Activated T-cell treated with anti-CD3 and anti-CD28 coated beads, Interleukin-2, amount 50 U/mL, for 72 hours (primary cell): ENCODE data around the gene VPS13D. TPM values are rescaled to one million over a fixed set of nuclear protein-coding genes. Genes with fewer than 3 reads are reported as not detected.

Experiments
- ATAC-seq, 2 donors: fragments of 150-1000 bp; cut with Tn5 transposase; replicated peaks in 1 of 2; 2 replicates each; pipeline ENCODE4 v1.10.0; 2021; ENCODE audit warnings: moderate library complexity in 2 of 2, mild to moderate bottlenecking in 1 of 2
- DNase-seq, 2 donors: peaks; one replicate each; pipeline ENCODE4 v3.0.0; 2021 to 2022; ENCODE audit warnings: mixed read lengths in 1 of 2
- H3K27ac Mint-ChIP-seq: one replicate; pipeline ENCODE4 v1.8.0; 2022; ENCODE audit warnings: mild to moderate bottlenecking, moderate library complexity, mixed read lengths
- H3K27me3 Mint-ChIP-seq: one replicate; pipeline ENCODE4 v1.8.0; 2022; ENCODE audit warnings: low read depth, mixed read lengths
- H3K36me3 Mint-ChIP-seq, 2 donors: one replicate each; pipeline ENCODE4 v1.8.0; 2022; ENCODE audit warnings: mixed read lengths in 2 of 2, mild to moderate bottlenecking in 1 of 2; ENCODE audit not compliant: insufficient read depth in 2 of 2
- H3K4me1 Mint-ChIP-seq: one replicate; pipeline ENCODE4 v1.8.0; 2022; ENCODE audit warnings: low read depth, mixed read lengths
- H3K4me3 Mint-ChIP-seq, 2 donors: one replicate each; pipeline ENCODE4 v1.8.0; 2022; ENCODE audit warnings: mild to moderate bottlenecking in 2 of 2, mixed read lengths in 2 of 2, moderate library complexity in 2 of 2
- H3K9me3 Mint-ChIP-seq, 2 donors: one replicate each; pipeline ENCODE4 v1.8.0; 2022; ENCODE audit warnings: mixed read lengths in 2 of 2
- total RNA-seq, 2 donors: library from RNA; stranded (reverse); gene quantifications; one replicate each; pipeline ENCODE4 v1.2.3, GENCODE V29; 2022

Gene VPS13D
- total RNA-seq, 2 donors from 2014 or later: 36.0 to 40.5 TPM

DNA sequence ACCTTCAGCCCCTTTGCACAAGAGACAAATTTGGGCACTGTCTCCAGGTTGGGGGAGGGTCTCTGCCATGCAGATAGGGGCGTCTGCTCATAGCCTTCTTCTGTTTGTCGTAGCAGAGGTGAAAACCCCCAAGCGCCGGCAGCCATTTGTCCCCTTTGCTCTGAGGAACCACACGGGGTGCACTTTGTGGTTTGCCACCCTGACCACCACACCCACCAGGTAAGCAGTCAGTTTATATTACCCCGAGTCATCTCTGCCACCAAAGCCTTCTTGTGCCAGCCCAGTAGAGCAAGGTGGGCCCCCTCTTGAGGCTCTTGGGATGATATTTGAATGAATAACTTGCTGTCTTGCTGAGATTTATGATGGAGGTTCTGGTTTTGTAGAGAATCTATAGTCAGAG lies 111.8 kb downstream of the VPS13D start:
- Mint-ChIP-seq H3K4me1 (peaks cover 55% of the 10 kb centered on the region), H3K36me3 (peaks cover 11 to 14% of the 10 kb centered on the region in 2 donors), H3K27ac (no peak overlapping the region), H3K9me3 (no peaks in the 10 kb centered on the region), H3K27me3 (no peaks in the 10 kb centered on the region), H3K4me3 (no peak overlapping the region)
- ATAC-seq (peak in 1 of 2 donors; percentile 39), DNase-seq (peak; percentile 10 to 37)

- peaks cover 55% of the 10 kb centered on the region for H3K4me1 Mint-ChIP-seq
- H3K4me3 Mint-ChIP-seq: no peak overlapping the region
- no peaks in the 10 kb centered on the region for H3K27me3 Mint-ChIP-seq
- no peak overlapping the region for H3K27ac Mint-ChIP-seq
- no peak for ATAC-seq
- DNase-seq: no peak
- no peaks in the 10 kb centered on the region for H3K9me3 Mint-ChIP-seq
- H3K36me3 Mint-ChIP-seq: peaks cover 13 to 15% of the 10 kb centered on the region in 2 donors
These were observed 112.7 kb downstream of the VPS13D start for GRCh38 chr1:12342401-12343003.

DNA sequence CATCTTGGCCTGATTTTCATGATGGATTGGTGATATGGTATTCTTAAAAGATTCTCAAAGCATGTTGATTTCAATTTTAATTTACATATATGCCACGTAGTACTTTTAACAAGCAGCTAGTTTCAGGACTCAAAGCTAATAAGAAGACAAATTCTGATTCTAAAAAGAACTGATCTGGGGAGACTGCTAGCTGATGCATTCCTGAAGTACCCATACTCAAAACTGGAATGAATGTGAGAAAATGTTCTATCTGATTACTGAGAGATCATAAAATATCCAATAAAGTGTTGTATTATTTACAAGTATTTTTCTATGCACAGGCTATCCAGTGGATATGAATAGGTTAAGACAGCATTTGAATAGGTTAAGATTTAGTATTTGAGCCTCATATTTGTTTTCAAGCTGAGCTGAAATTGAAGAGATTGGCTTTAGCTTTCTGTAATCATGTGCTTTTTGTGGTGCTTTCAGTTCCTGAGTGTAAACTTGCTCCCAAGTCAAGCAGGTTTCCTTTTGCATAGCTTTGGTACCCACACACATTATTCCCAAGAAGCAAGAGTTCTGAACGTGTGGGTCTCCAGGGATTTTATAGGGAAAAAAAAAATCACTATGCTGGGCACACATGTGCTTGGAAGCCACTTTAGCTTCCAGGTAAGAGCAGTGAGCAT lies 114.1 kb downstream of the VPS13D start:
- DNase-seq (no peak), ATAC-seq (no peak)
- Mint-ChIP-seq H3K4me3 (peak overlapping the region; percentile 6 to 73), H3K9me3 (no peaks in the 10 kb centered on the region), H3K36me3 (peaks cover 16 to 17% of the 10 kb centered on the region in 2 donors), H3K4me1 (peaks cover 55% of the 10 kb centered on the region), H3K27me3 (no peaks in the 10 kb centered on the region), H3K27ac (peak overlapping the region; percentile 78)

- Mint-ChIP-seq H3K27me3 (no peaks in the 10 kb centered on the region), H3K4me1 (peaks cover 55% of the 10 kb centered on the region), H3K36me3 (peaks cover 19 to 25% of the 10 kb centered on the region in 2 donors), H3K27ac (peak overlapping the region; percentile 52), H3K4me3 (peak overlapping the region; percentile 73 to 82), H3K9me3 (no peaks in the 10 kb centered on the region)
- DNase-seq (peak; percentile 16 to 25), ATAC-seq (peak; percentile 79 to 81)
These were observed 114.9 kb downstream of the VPS13D start for GRCh38 chr1:12344596-12345349.

DNA sequence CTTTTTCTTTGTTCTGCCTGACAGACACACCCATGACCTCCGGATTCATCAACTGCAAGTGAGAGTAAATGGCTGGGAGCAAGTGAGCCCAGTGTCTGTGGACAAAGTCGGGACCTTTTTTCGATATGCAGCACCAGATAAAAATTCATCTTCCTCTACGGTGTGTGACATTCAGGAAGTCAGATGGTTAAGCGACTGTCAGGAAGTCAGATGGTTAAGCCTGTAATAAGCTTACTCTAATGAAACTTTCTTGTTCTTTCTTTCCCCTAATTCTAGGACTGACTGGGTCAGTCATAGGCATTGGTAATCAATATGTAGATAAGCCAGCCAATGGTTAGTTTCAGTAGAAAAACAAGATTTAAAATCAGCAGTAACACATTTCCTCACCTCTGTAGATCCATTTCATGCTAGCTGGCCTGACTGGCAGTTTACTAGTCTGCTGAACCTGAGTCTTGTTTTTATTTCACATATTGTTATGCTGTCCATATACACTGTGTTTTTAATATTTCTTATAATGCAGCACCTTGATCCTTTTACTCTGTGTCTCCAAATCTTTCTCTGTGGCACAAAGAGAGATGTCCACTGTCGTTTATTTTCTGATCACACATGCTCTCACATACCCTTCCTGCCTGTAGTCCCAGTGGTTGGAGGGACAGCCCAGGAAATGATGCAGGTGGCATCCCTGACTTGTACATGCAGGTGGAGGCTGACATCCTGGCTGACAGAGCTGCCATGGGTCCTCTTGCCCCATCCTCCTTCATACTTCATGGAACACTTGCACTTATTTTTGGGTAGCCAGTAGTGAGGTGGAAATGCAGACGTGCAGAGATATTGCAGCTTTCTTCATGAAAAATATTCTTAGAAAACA lies 115.8 kb downstream of the VPS13D start:
- Mint-ChIP-seq H3K4me1 (peaks cover 49% of the 10 kb centered on the region), H3K9me3 (peaks cover 0 to 4% of the 10 kb centered on the region in 2 donors), H3K4me3 (peak overlapping the region; percentile 73 to 82), H3K27me3 (no peaks in the 10 kb centered on the region), H3K27ac (peak overlapping the region; percentile 52), H3K36me3 (peaks cover 23 to 33% of the 10 kb centered on the region in 2 donors)
- peak; percentile 62 to 74 for ATAC-seq
- DNase-seq: peak; percentile 3 to 12

DNA sequence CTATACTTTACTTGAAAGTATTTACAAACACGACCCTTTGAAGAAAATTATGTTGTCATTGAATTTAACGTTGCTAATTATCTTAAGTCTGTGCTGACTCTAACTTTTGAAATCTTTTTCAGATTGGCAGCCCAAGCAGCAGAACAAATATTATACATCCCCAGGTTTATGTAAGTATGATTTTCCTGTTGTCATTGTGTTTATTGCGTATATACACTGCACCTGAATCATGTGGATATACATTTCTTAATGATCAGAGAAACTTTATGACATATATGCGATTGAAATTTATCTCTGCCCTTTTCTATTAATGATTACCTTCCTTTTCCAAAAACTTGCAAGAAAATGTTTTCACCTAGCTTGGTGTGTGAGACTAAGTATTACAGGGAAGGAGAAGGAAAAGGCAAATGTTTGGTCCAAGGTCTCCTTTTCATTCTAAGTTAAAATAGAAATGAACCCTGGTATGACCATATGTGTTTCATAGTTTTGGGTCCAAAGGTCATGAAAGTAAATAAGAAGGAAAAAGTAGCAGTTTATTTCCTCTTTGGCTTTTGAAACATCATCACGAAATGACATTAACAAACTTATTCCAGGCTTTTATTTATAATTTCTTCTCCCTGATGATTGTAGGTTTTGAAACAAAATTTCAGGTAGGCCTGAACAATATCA lies 116.8 kb downstream of the VPS13D start:
- no peaks in the 10 kb centered on the region for H3K27me3 Mint-ChIP-seq
- peaks cover 38% of the 10 kb centered on the region for H3K4me1 Mint-ChIP-seq
- H3K4me3 Mint-ChIP-seq: no peak overlapping the region
- H3K27ac Mint-ChIP-seq: peak overlapping the region; percentile 60
- H3K9me3 Mint-ChIP-seq: peaks cover 0 to 6% of the 10 kb centered on the region in 2 donors
- DNase-seq (no peak), ATAC-seq (no peak)
- H3K36me3 Mint-ChIP-seq: peaks cover 24 to 38% of the 10 kb centered on the region in 2 donors

- DNase-seq (no peak), ATAC-seq (no peak)
- Mint-ChIP-seq H3K27me3 (no peaks in the 10 kb centered on the region), H3K4me1 (peaks cover 26% of the 10 kb centered on the region), H3K4me3 (no peak overlapping the region), H3K36me3 (peaks cover 19 to 34% of the 10 kb centered on the region in 2 donors), H3K27ac (no peak overlapping the region), H3K9me3 (peaks cover 0 to 6% of the 10 kb centered on the region in 2 donors)
These were observed 118.3 kb downstream of the VPS13D start for GRCh38 chr1:12348113-12348512.

DNA sequence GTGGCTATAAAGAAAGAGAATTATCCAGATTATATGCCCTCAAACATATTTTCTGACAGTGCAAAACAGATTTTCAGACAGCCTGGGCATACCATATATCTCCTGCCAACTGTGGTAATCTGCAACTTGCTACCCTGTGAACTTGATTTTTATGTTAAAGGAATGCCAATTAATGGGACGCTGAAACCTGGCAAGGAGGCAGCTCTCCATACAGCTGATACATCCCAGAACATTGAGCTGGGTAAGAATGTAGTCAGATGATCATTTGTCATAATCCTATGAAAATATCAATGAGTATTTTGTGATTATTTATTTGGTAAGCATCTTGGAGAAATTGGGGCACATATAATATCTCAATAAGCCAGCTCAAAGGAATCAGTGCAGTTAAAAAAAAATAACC lies 124.2 kb downstream of the VPS13D start:
- ATAC-seq: no peak

DNA sequence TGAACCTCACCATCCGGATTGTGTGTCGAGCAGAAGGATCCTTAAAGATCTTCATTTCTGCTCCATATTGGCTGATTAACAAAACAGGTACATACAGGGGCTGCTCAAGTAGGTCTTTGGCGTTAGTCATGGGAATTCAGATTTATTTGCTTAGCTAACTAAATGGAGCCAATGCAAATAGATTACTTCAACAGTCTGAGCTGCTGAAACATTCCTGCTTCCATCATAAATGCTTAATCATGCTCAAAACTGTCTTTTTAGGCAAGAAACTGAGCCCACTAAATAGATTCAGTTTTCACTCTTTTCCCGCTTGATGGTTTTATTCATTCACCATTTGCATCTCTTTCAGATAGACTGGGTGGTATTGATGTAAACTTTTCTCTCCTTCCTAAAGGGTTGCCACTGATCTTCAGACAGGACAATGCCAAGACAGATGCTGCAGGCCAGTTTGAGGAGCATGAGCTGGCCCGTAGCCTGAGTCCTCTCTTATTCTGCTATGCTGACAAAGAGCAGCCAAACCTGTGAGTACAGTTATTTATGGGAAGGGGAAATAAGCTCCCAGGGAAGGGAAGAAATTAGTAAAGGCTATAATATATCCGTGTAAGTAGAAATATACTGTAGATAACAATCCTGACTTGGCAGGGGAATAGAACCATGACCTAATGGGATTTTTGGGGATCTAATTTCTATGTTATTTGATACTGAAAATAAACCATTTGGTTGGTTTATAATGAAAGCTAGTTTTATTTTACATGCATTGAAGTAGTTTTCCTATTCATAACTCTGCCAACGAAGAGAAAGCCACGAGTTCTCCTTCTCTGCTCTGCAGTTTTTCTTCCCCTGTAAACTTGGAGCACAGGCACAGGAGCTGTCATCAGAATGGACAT lies 126.4 kb downstream of the VPS13D start:
- ATAC-seq: no peak
- DNase-seq: no peak
- no peaks in the 10 kb centered on the region for H3K27me3 Mint-ChIP-seq
- no peak overlapping the region for H3K27ac Mint-ChIP-seq
- H3K4me3 Mint-ChIP-seq: no peak overlapping the region
- H3K9me3 Mint-ChIP-seq: no peaks in the 10 kb centered on the region
- peaks cover 3 to 14% of the 10 kb centered on the region in 2 donors for H3K36me3 Mint-ChIP-seq
- H3K4me1 Mint-ChIP-seq: peaks cover 4% of the 10 kb centered on the region

More for the DNA sequence above, 124.2 kb downstream of the VPS13D start:
- Mint-ChIP-seq H3K27ac (no peak overlapping the region), H3K4me1 (no peaks in the 10 kb centered on the region), H3K9me3 (peaks cover 0 to 6% of the 10 kb centered on the region in 2 donors), H3K4me3 (no peak overlapping the region), H3K36me3 (peaks cover 11 to 34% of the 10 kb centered on the region in 2 donors), H3K27me3 (no peaks in the 10 kb centered on the region)
- no peak for DNase-seq

- H3K4me1 Mint-ChIP-seq: peaks cover 4% of the 10 kb centered on the region
- H3K27me3 Mint-ChIP-seq: no peaks in the 10 kb centered on the region
- H3K27ac Mint-ChIP-seq: no peak overlapping the region
- peaks cover 3 to 8% of the 10 kb centered on the region in 2 donors for H3K36me3 Mint-ChIP-seq
- no peak overlapping the region for H3K4me3 Mint-ChIP-seq
- no peaks in the 10 kb centered on the region for H3K9me3 Mint-ChIP-seq
- no peak for ATAC-seq
- no peak for DNase-seq
These were observed 128.7 kb downstream of the VPS13D start for GRCh38 chr1:12358499-12358898.

DNA sequence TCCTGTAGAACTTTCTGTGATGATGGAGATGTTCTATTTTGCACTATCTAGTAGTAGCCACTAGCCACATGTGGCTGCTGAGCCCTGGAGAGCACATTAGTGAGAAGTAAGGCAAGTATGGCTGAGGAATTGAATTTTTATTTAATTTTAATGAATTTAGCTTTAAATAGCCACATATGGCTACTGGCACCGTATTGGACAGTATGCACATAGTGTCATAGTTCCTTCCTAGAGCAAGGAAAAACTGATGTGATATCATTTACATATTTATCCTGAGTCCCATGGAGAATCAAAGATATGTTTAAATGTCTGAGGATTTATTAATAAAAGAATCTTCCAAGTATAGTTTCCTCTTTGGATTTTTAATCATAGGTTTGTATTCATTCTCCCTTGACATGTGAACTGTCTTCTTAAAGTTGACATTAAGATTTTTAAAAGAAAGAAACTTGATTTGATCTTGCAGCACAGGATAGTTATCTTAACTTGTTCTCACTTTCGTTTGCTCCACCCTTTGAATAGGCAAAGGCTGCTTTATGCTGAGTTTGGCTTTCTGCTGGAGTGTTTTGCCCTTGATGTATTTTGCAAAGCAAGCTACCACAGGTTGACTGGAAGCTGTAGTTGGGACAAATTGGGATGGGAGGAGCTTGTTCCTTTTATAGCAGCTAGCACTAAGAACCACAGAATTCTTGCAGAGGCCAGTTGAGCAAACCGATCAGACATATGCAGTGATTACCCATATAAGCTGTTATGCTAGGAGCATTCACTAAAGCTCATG lies 129.7 kb downstream of the VPS13D start:
- Mint-ChIP-seq H3K4me1 (peaks cover 4% of the 10 kb centered on the region), H3K9me3 (no peaks in the 10 kb centered on the region), H3K27ac (no peak overlapping the region), H3K36me3 (peaks cover 3 to 12% of the 10 kb centered on the region in 2 donors), H3K27me3 (no peaks in the 10 kb centered on the region), H3K4me3 (no peak overlapping the region)
- DNase-seq (no peak), ATAC-seq (no peak)
